GM18868 (cell line): ENCODE data around the gene RIMS4.
"Not testable (repeated sequence)": the region's sequence is repeated elsewhere in the genome, so short reads cannot be mapped to it uniquely, and the experiment has no call there.

Experiments used
- ATAC-seq: cut with Tn5 transposase; IDR thresholded peaks from one replicate; pipeline ENCODE4 v1.9.1; 2021; ENCODE audit warnings: mild to moderate bottlenecking, moderate library complexity; ENCODE audit not compliant: unreplicated experiment

RIMS4 gene

DNA sequence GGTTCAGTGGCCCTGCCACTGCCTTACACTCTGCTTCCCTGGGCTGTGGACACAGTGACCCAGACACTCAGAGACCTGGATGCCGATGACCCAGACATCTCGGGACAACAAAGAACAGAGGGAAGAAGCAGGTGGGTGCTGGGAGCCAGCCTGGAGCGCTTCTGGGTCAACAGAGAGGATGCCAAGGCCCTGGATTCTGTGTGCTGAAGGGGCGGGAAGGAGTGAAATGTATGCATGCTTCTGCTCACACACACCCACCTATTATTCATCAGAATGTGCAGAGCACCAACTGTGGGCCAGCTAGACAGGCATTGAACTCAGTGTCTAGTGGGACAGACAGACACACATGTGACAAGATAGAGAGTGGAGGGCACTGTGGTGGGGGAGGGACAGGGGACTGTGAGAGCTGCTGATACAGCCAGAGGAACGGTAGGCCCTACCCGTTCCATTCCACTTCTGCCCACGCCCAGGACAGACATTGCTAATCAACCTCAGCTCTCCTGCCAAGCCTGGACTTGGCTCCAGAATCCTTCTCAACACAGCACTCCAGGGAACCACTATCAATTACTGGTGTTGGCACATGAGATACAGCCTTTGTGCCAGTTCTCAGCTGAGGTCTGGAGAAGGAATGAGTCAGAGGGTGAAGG is 44.5 kb downstream of the RIMS4 start:
- no peak for ATAC-seq

DNA sequence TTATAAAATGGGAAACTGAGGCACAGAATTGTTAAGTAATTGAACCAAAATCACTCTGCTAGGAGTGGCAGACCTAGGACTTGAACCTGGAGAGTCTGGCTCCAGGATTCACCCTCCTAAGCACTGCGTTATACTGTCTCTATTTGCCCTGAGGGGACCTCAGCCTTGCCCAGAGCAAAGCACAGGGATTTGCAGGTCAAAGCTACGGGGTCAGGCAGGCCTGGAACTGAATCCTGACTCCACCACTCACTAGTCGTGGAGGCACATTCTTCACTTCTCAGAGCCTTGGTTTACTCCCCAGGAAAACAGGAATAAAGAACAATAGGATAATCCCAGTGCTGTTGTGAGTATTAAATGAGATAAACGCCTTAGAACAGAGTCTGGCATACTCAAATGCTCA is 45.3 kb downstream of the RIMS4 start:
- ATAC-seq: no peak

DNA sequence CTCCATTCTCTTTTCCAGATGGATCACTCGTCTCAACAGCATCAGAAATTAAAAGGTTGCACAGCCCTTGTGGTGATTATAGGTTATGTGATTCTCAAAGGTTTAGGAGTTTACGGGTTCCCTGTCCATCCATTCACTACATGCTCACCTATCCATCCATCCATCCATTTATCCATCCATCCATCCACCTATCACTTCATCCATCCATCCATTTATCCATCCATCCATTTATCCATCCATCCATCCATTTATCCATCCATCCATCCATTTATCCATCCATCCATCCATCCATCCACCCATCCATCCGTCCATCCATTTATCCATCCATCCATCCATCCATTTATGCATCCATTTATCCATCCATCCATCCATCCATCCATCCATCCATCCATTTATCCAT is 46.5 kb downstream of the RIMS4 start:
- not testable (repeated sequence) for ATAC-seq

DNA sequence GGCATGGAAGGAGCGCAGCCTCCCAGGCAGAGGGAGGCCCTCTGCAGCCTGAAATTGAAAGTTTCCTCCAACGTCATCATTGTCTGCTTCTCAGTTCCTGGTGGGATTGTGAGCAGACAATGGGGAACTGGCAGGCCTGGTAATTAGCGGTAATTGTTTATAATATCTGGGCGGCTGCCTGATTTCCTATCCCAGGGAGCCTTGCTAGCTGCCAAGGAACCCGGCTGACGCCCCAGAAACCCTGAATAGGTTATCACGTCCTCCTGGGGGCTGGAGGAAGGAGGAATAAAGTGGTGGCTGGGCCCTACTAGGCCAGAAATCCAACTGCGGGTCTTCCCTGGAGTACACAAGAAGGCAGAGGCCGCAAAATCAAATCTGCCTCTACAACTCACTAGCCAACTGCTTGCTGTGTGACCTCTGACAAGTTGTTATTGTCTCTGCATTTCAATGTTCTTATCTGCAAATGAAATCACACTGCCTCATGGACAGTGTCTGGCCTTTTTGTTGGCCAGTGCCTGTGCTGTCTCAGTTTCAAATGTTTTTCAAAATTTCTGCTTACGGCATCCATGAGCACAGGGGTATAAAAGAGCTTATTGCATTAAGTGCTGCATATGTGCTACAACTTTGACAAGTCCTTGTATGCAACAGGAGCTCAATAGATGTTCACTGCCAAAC is 47.7 kb downstream of the RIMS4 start:
- no peak for ATAC-seq

DNA sequence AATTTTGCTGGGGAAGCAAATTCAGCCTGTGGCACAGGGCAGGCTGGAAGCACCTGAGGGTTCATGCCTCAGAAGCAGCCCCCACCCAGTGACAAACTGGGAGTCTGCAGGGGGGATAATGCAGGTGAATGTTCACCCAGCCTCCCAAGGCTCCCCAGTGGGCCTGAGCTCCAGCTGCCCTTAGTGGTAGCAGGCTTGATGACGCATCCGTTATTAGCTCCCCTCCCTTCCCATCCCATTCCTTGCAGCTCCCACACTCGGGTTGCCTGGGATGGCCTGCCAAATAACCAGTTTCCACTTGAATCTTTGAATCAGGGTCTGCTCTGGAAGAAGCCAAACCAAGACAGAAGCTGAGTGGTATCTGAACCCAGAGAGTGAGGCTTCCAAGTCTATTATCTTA is 48.9 kb downstream of the RIMS4 start:
- ATAC-seq: no peak

DNA sequence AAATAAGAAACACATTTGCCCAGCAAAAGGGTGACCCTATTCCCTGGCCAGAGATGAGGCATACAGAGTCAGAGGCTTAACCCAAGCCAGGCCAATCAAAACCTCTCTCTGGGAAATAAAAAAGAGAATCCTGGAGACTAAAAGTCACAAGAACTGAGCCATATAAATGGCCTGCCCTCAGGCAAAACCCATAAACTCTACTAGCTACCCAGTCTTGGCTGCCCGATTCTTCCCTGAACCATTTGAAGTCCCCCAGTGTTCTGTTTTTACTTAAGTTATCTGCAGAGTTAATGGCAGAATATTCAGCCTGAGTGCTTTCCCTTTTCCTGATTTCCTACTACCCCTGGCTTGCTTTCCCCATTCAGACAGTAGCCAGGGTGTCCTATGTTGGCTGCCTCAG is 50.8 kb downstream of the RIMS4 start:
- no peak for ATAC-seq

DNA sequence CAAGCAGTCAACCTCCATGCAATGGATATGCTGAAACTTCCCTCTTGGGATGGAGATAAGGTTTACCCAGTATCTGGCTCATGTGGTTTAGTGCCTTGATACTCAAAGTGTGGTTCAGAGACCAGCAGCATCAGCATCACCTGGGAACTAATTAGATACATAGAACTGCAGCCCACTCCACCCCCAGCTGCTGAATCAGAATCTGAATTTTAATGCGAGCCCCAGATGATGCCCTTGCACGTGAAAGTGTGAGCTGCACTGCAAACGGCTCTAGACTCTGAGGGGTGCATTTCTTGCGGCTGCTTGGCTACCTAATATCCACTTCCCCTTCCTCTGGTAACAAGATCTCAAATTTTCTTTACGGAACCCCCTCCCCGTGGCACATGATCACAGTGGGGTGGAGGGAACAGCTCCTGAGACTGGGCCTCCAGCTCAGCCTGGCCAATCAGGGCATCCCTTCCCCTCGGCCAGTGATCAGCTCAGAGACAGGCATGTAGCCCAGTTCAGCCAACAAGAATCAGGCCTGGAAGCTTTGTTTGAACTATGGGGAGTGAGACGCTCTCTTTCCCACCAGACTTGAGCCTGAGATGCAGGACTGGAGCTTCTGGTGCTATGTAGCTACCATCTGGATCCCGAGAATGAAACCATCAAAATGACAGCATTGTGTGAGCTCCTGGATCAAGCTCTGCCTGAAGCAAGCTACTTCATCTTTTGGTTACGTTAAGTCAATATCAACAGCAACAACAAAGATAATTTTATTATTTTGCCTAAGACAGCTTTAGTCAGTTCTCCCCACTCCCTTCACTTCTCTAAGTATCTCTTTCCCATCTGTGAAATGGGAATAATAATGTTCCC is 51.9 kb downstream of the RIMS4 start:
- ATAC-seq: no peak

DNA sequence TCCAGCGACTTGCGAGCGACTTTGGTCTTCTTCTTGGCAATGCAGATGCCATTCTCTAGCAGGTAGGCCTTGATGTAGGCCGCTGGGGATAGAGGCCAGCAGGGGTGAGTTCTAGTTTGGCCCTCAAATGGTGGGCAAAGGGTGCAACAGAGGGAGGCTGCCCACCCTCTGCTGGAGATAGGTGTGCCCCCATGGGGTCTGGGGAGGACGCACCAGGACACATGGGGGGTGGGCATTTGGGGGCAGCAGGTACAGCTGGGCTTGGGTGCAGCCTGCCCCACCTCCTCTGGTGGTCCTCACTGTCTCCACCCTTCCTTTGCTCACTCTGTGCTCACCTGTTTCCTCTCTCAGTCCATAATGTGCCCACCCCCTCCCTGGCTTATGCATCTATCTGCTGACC is 53.4 kb downstream of the RIMS4 start:
- no peak for ATAC-seq

DNA sequence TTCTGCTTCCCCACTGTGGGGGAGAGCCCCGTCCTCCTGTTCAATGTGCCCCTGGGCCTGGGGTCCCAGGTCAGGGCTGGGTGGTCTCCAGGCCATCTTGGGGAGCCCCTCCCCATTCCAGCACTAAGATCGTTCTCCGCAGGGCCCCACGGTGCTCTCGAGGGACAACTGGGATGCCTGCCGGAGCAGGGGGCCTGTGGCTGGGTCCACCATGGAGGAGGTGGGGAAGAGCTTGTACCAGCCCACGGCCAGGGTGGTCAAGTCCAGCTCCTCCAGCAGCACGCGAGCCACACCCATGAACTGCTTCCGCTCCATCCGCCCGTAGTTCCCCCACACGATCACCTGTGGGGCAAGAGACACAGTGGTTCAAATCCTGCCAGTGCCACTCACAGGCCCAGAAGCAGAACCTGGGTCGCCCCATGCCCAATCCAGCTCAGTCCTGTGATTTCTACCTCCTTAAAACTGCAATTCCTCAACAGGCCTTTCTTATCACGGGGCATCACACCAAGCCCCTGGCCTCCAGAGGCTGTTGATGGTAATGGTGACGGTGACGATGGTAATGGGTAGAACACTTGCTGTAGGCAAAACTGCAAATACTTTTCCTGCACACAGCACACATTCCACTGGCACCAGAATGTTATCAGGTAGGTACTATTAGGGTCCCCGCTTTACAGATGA is 54.2 kb downstream of the RIMS4 start:
- ATAC-seq: no peak

DNA sequence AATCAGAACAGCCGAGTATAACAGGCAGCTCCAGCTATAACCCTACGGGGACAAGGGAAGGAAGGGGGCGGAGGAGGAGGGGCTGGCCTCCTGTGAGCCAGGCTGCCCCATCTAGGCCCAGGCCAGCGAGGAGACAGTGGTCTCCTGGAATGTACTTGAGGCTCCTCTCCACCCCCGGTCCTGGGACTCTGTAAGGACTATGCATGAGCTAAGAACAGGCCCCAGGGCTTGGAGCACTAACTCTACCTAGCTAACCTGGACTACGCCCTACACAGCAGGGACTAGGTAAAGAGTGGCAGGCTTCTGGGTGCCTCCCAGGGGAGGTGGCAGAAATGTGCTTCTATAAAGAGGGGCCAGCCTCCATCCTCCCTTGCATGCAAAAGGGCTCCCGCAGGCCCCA is 55.8 kb downstream of the RIMS4 start:
- no peak for ATAC-seq

DNA sequence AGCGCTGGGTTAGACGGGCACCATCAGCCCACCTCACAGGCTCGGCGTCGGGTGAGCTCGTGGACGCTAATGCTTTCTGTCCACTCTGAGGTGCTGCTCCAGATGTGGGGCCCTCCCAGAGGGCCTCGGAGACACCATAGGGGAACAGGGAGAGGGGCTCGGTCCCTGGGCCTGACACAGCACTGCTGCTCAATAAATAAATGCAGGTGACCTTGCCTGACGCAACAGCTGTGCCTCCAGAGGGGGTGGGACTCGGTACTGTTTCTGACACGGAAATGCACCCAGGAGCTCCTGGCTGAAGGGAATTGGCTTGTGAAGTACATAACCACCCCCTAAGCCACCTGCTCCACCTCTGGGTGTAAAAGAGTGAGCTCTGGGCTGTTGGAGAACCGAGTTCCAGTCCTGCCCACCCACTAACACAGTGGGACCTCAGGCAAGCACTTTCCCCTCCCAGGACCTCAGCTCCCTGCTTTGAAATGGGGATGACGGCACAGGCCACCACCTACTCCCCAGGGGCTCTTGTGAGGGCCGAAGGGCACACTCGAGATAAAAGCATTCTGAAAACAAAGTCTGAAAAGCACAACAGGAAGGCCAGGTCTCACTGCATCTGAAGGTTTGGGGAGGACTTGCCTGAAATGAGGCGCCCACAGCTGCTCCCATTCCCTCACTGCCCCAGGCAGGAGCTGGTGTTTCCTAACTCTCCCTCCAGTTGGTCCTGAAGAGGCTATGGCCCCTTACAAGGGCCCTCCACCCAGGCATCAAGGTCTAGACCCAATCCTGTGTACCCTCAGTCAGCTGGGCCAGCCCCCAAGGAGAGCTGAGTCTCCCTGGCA is 58.0 kb downstream of the RIMS4 start:
- no peak for ATAC-seq

DNA sequence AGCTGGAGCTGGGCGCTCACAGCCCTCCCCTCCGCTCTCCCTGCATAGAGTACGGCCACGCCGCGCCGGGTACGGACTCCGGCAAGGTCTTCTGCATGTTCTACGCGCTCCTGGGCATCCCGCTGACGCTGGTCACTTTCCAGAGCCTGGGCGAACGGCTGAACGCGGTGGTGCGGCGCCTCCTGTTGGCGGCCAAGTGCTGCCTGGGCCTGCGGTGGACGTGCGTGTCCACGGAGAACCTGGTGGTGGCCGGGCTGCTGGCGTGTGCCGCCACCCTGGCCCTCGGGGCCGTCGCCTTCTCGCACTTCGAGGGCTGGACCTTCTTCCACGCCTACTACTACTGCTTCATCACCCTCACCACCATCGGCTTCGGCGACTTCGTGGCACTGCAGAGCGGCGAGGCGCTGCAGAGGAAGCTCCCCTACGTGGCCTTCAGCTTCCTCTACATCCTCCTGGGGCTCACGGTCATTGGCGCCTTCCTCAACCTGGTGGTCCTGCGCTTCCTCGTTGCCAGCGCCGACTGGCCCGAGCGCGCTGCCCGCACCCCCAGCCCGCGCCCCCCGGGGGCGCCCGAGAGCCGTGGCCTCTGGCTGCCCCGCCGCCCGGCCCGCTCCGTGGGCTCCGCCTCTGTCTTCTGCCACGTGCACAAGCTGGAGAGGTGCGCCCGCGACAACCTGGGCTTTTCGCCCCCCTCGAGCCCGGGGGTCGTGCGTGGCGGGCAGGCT is 60.1 kb downstream of the RIMS4 start:
- no peak for ATAC-seq

DNA sequence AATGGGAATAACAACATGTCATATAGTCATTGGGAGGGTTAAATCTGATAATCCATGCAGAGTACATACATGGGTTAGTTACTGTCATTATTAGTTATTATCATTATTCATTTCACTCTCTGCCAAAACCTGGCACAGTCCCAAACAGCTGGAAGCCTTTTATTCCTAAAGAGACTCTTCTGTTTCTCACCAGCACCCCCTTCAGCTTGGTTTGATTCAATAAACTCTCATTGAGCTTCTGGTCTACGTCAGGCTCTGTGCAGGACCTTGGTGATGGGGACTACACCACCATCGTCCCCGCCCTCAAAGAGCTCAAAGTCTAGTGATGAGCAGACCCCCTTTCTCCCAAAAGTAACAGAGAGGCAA is 62.4 kb downstream of the RIMS4 start:
- ATAC-seq: no peak

DNA sequence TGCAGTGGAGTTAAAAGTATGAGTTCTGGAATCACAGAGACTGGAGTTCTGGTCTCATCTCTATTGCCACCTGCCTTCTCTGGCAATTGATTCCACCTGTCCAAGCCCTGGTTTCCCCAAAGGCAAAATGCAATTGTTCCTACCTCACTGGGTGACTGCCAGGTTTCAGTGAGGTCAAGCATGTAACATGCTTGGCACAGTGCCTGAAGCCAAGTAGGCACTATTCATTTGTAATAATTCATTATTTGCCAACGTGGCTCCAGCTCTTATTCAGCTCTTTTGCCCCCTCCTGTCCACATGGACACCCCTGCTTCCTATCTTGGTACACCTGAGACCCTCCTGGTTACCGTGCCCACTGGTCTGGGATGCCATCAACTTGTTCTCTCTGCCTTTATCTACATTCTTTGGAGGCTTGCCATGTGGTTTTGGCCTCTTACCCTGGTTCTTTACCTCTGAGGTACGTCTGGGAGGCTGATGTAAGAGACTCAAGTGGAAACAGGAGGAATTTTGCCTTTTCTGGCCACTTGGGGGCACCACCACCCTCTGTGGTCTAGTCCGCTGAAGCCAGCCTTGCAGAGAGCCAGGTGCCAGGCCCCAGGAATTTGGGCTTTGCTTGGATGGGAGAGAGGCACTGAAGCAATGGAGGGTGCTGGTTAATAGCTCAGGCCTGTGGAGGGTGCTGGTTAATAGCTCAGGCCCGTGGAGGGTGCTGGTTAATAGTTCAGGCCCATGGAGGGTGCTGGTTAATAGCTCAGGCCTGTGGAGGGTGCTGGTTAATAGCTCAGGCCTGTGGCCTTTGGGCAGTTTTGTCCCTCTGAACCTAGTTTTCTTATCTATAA is 63.0 kb downstream of the RIMS4 start:
- no peak for ATAC-seq

DNA sequence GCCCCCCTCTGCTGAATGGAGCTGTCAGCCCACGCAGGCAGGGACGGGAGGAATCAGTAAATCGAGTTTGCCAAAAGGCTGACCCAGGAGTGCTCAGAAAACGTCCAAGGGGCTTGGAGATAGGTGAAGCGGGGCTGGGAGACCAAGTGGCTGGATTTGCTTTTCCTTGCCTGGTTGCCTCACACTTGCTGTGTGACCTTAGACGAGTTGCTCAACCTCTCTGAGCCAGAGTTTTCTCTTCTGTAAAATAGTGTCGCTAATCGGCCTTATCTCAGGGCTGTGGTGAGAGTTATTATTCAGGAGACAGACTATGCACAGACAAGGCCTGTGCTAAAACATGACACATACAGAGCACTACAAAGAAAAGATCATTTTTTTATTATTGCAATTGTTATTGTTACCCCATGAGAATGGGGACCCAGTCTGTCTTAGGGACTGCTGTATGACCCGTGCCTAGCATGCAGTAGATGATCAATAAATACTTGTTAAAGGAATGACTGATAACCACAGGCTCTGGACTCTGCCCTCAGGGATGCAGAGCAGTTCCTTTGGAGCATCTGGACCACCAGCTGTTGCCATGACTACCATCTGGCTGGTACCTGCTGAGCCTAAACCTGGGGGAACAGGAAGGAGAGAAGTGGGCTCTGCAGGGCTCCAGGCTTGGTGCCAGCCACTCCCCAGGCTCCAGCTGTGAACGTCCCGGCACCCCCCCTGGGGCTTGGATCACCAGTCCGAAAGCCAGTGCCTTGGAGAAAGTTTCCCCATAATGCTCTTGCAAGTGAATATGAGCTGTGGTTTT is 63.8 kb downstream of the RIMS4 start:
- no peak for ATAC-seq

DNA sequence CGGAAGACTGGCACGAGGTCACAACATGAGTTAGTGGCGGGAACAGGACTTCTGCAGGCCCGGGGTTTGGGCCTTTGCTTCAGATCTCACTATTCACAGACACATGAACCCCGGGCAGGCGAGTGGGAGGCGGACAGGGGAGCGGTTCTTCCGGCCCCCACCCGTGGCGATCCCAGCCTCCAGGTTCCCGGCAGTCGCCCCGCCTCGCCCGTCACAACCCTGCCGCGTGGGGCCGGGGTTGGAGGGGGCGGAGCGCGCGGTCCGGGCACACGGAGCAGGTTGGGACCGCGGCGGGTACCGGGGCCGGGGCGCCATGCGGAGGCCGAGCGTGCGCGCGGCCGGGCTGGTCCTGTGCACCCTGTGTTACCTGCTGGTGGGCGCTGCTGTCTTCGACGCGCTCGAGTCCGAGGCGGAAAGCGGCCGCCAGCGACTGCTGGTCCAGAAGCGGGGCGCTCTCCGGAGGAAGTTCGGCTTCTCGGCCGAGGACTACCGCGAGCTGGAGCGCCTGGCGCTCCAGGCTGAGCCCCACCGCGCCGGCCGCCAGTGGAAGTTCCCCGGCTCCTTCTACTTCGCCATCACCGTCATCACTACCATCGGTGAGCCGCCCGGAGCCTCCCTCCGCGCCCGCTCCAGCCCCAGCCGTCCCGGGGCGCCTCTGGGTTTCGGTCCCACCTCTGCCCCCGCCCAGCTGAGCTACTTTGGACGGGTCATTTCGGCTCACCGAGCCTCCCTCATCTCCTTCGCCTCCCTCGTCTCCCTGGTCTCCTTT is 64.6 kb downstream of the RIMS4 start, which contains the start of gene KCNK15:
Gene KCNK15, plus strand, starts transcription at position 268 of the 769 bp plus-strand sequence. Its CDS starts 46 bp downstream, at position 314.
- no peak for ATAC-seq

DNA sequence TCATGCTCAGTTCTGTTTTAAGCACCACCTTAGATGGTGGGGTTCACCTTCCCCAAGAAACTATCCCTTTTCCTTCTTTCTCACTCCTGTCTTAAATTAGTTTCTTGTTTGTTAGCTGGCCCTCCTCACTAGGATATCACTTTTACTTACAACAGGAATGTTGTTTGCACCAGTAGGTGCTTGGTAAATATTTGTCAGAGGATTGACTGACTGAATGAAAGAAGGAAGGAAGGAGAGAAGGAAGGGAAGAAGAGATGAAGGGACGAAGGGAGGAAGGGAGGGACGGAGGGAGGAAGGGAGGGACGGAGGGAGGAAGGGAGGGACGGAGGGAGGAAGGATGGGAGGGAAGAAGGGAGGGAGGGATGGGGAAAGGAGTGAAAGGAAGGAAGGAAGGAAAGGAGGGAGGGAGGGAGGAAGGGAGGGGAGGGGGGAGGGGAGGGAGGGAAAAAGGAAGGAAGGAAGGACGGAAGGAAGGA is 65.2 kb downstream of the RIMS4 start:
- ATAC-seq: no peak
